HG02943 (cell line): ENCODE results near the gene PBX1.

Source experiments
- ATAC-seq: cut with Tn5 transposase; IDR thresholded peaks from one replicate; pipeline ENCODE4 v1.9.1; 2021; ENCODE audit warnings: mild to moderate bottlenecking, low read depth, moderate library complexity; ENCODE audit not compliant: unreplicated experiment

PBX1 gene

DNA sequence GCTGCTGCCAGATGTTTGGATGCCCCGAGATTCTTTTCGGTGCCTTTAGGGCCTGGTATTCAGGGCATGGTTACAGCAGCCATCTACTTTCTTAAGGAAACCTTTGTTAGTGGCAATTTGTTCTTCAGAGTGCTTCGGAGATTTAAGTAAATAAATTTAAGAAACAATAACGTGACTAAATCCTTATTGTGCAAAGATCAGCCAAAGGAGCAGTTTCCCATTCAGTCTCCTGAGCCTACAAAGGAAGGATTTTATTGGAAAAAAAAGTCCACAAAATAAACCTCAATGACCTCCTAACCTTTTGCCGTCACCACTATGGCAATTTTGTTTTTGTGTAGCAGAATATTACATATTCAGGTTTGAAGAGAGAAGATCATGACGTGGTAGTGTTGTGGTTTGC is 231.1 kb downstream of the PBX1 start:
- no peak for ATAC-seq

- ATAC-seq, result no peak
Measured at GRCh38 chr1:164792410-164793004, 233.5 kb downstream of the PBX1 start.

- ATAC-seq, result no peak
Measured at GRCh38 chr1:164794356-164794755, 235.4 kb downstream of the PBX1 start.

DNA sequence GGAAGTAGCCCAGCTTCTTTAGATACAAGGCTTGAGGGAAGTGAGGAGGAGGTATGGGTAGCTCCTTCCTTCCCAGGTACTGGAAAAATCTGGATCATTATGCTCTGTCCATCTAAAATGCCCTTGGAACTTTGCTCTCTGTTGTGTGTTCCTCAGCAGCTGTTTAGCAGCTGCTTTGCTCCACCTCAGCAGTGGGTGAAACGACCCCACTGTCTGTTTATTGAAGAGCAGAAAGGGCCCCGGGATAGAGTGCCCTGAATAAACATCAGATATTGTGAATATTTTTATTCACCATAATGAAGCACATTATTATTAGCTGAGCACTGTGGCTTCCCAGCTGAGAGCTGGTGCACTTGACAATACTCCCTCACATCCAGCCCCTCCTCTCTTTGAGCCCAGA is 237.9 kb downstream of the PBX1 start:
- no peak for ATAC-seq

- ATAC-seq, result no peak
Measured at GRCh38 chr1:164801246-164801731, 242.3 kb downstream of the PBX1 start.

DNA sequence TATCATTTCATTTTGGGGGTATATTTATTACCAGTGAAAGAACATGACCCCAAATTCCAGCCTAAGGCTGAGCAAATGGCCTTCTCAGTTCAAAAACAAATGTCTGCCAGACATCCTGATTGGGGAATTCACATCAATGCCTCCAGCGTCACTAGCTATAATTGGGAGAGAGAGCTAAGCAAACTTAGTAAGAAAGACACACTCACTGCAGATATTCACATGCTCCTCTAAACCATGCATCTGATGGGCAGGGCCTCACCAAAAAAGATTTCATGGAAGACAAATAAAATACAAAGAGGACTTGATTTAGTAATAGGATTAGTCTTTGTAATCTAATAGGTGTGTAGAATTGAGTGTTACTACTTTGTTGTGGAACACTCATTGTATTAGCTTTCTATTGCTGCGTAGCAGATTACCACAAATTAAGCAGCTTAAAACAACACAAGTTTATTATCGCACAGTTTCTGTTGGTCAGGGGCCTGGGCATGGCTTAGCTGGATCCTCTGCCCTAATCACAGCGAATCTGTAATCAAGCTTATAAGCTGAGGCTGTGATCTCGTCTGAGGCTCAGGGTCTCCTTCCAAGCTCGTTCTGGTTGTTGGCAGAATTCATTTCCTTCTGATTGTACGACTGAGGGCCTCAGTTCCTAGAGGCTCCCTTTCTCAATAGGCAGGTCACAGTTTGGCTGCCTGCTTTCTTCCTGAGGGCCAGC is 243.0 kb downstream of the PBX1 start:
- ATAC-seq, result no peak

GRCh38 chr1:164802529-164803282 is 243.7 kb downstream of the PBX1 start:
- ATAC-seq, result no peak

DNA sequence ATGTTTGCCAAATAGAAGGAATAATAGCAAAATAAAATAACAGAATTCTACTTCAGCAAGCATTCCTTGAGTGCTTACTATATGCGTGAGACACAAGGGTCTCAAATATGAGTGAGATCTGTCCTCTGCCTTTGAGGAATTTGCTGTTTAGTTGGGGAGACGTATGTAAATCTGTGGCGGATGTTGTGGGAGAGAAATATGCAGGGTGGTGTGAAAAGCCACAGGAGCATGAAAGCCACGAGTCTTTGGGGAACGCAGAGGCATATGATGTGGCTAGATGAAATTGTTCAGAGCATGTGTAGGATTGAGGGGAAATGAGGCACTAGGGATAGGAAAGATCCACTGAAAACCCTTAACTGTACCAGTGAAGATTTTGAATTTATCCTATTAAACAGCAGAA is 244.4 kb downstream of the PBX1 start:
- ATAC-seq, result no peak

- no peak for ATAC-seq
Measured at GRCh38 chr1:164804366-164804765, 245.4 kb downstream of the PBX1 start.

DNA sequence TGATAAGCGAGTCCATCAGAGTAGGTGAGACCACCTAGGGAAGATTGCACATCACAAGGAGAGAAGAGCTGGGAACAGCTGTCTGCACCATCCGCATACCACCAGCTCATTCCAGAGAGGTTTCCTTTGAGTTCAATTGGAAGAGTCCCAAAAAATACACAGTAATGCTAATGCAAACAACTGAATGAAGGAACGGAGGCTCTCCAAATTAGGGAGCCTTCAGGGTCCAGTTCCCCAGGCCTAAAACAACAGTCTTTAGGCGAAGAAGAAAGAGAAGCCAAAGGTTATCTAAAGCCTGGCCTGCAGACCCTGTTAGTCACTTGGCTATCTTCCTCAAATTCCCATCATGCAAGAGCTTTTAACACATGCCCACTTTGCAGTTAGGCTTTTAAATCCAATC is 246.4 kb downstream of the PBX1 start:
- ATAC-seq, result no peak

DNA sequence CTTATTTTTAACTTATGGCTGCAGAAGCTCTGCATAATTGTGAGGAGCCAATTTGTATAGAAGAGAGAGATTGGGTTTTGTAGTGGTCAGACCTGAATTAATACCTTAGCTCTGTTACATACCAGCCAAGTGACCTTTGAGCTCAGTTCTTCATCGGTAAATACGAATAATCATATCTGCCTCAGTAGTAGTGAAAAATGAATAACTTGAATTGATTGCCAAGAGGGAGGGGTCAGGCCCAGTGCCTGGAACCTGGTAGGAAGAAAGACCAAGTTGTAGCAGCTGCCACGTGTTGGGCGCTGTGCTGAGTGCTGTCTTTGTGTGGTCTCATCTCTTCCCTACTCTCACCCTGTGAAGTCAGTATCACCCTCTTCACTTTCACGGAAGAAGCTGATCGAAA is 247.5 kb downstream of the PBX1 start:
- no peak for ATAC-seq

DNA sequence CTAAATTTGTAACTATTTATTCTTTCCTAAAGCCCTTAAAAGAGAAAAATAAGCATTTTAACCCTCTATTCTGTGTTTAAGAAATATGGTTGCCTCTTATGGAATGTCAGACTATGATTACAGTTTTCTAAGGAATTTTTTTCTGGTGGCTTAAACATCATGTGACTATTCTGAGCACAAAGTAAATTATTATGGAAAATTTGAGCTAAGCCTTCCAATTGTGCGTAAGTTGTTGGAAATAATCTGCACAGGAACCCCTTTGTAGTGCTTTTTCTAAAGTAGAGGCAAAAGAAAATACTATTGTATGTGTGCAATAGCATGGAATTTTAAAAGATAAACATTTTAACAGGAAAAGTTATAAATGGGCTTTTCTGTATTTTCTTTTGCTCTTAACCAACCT is 254.8 kb downstream of the PBX1 start:
- ATAC-seq, result no peak

DNA sequence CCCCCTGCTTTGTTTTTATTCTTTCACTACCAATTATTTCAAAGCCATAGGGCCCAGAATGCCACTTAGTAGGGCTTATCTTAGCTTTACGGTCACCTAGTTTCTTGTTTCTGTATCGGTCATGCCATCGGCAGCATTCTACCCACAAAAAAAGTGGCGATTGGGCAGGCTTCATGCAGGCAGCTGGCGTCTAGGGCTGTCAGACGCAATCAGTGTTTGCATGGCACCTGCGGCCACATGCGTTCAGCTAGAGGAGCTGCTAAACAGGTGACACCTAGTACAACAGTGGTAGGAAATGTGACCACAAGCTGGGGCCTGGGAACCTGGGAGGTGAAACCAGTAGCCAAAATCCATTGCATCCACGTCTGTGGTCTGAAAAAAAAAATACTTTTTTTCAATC is 262.7 kb downstream of the PBX1 start:
- ATAC-seq, result no peak

GRCh38 chr1:164823486-164824279 is 264.7 kb downstream of the PBX1 start:
- ATAC-seq, result no peak

GRCh38 chr1:164824542-164824941 is 265.6 kb downstream of the PBX1 start:
- no peak for ATAC-seq

GRCh38 chr1:164830628-164831027 is 271.6 kb downstream of the PBX1 start:
- no peak for ATAC-seq

GRCh38 chr1:164834641-164835040 is 275.7 kb downstream of the PBX1 start:
- no peak for ATAC-seq

DNA sequence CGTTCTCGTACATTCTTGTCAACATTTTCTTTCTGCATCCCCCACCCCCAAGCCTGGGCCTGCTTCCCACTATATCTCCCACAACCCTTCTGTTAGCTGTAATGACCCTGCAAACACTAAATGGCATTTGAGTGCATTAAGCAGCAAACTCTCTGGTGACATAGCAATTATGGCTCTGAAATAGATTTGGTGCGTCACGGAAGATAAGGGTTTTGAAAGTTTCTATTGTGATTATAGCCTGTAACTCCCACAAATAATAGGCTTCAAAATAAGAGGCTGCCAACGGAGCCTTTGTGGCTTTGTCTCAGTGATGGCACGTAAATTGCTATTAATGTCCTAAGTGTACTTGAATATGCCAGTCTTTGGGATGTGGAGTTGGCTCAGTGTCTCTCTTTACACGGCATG is 277.6 kb downstream of the PBX1 start:
- ATAC-seq, result no peak

- ATAC-seq, result no peak
Measured at GRCh38 chr1:164838786-164839185, 279.8 kb downstream of the PBX1 start.

- no peak for ATAC-seq
Measured at GRCh38 chr1:164840936-164841335, 282.0 kb downstream of the PBX1 start.
